Left colon (tissue), 2 donors: ENCODE measurements around the gene CWC22. TPM values are rescaled to one million over a fixed set of nuclear protein-coding genes. Genes with fewer than 3 reads are reported as not detected.
A peak's percentile ranks its signal among the peaks of the same experiment; 100 is the strongest.

Experiments
- ATAC-seq: fragments of 200-7000 bp; cut with Tn5 transposase; one replicate; pipeline ENCODE4 v1.9.1; 2020; ENCODE audit warnings: mild to moderate bottlenecking, moderate library complexity
- DNase-seq, 2 donors: peaks; one replicate each; pipeline ENCODE4 v3.0.0-alpha.2; 2020
- intact Hi-C, 2 donors: fragments of 100-400 bp; cut with DNase I in 1 of 2; cut with micrococcal nuclease in 1 of 2; formaldehyde crosslinking; loops; one replicate each; pipeline versions ENCODE4 v1.11.2 to v1.14.0; 2022; cut with DNase I, micrococcal nuclease
- total RNA-seq, 2 donors: library from RNA; stranded (reverse); fragmentation: NEBNext Ultra II Directional; extraction: Animal tissue kit (Norgen Biotek cat#: 25700); gene quantifications; one replicate each; pipeline ENCODE4 v1.2.1, GENCODE V29; 2021
- donor health status: DM: no; HTN: no; CAD: no.
- donor health status: DM: yes; HTN: yes; CAD: no.

CWC22 gene
- total RNA-seq, 2 donors from 2014 or later, result 12.3 to 13.7 TPM

- DNase-seq, result no peak
- ATAC-seq, result peak; percentile 66
- intact Hi-C loops, result no loop called here
These were observed 91.6 kb downstream of the CWC22 start for GRCh38 chr2:179915395-179915992.

GRCh38 chr2:179913809-179914208 is 93.3 kb downstream of the CWC22 start:
- intact Hi-C loops, result no loop called here
- ATAC-seq (no peak), DNase-seq (no peak)

GRCh38 chr2:179911569-179911968 is 95.5 kb downstream of the CWC22 start:
- DNase-seq (no peak), ATAC-seq (no peak)
- intact Hi-C loops, result no loop called here

GRCh38 chr2:179910735-179911113 is 96.4 kb downstream of the CWC22 start:
- intact Hi-C loops, result no loop called here
- DNase-seq (no peak), ATAC-seq (no peak)

GRCh38 chr2:179909845-179910734 is 97.0 kb downstream of the CWC22 start:
- DNase-seq (no peak), ATAC-seq (no peak)
- intact Hi-C loops, result no loop called here

- DNase-seq (no peak), ATAC-seq (no peak)
- intact Hi-C loops, result no loop called here
These were observed 106.4 kb downstream of the CWC22 start for GRCh38 chr2:179900655-179901054.

GRCh38 chr2:179899666-179900065 is 107.4 kb downstream of the CWC22 start:
- ATAC-seq, result no peak
- intact Hi-C loops, result no loop called here
- no peak for DNase-seq

GRCh38 chr2:179898873-179899272 is 108.2 kb downstream of the CWC22 start:
- DNase-seq (peak in 1 of 2 donors; percentile 43), ATAC-seq (peak; percentile 88)
- intact Hi-C loops, result no loop called here

Other genes starting within 250 kb of the CWC22 start
- gene ZNF385B, start 145.7 kb downstream of the CWC22 start, total RNA-seq, result 1 to 10 TPM in 1 of 2 donors, under 1 TPM in 1; 0.61 to 1.2 TPM